HG03103 (cell line): Measurements from ENCODE around the gene MED10.

Experiments used
- ATAC-seq: cut with Tn5 transposase; IDR thresholded peaks from one replicate; pipeline ENCODE4 v1.9.1; 2021; ENCODE audit warnings: low read depth; ENCODE audit not compliant: unreplicated experiment

MED10 gene

GRCh38 chr5:6353602-6354302, 24.6 kb downstream of the MED10 start:
- ATAC-seq = no peak

GRCh38 chr5:6350277-6351090, 27.9 kb downstream of the MED10 start:
- no peak for ATAC-seq

GRCh38 chr5:6349387-6349786, 29.0 kb downstream of the MED10 start:
- no peak for ATAC-seq

GRCh38 chr5:6348476-6349000, 29.8 kb downstream of the MED10 start:
- no peak for ATAC-seq

- no peak for ATAC-seq
These were observed 30.7 kb downstream of the MED10 start for GRCh38 chr5:6347673-6348072.

- ATAC-seq = no peak
These were observed 31.2 kb downstream of the MED10 start for GRCh38 chr5:6347165-6347564.

- ATAC-seq = no peak
These were observed 33.8 kb downstream of the MED10 start for GRCh38 chr5:6344593-6344989.

- no peak for ATAC-seq
These were observed 34.3 kb downstream of the MED10 start for GRCh38 chr5:6343951-6344592.

GRCh38 chr5:6342689-6343315, 35.5 kb downstream of the MED10 start:
- no peak for ATAC-seq

GRCh38 chr5:6340100-6340499, 38.2 kb downstream of the MED10 start:
- no peak for ATAC-seq

- no peak for ATAC-seq
These were observed 39.5 kb downstream of the MED10 start for GRCh38 chr5:6338871-6339270.

- ATAC-seq = no peak
These were observed 40.2 kb downstream of the MED10 start for GRCh38 chr5:6338135-6338534.

GRCh38 chr5:6333182-6333905, 45.0 kb downstream of the MED10 start:
- ATAC-seq = no peak

- no peak for ATAC-seq
These were observed 50.2 kb downstream of the MED10 start for GRCh38 chr5:6328173-6328572.

- ATAC-seq = no peak
These were observed 51.6 kb downstream of the MED10 start for GRCh38 chr5:6326776-6327175.

GRCh38 chr5:6322163-6322713, 56.1 kb downstream of the MED10 start:
- ATAC-seq = no peak
